ENCODE results near the gene COL15A1. TPM values are rescaled to one million over a fixed set of nuclear protein-coding genes. Genes with fewer than 3 reads are reported as not detected.

Gene COL15A1
- total RNA-seq, 3 donors from 2014 or later: 0.05 to 0.16 (median 0.10) TPM

- no peaks in the 10 kb centered on the region for H3K9me3 Mint-ChIP-seq
- no peak for ATAC-seq
- H3K27me3 Mint-ChIP-seq (ENCODE audit: low read depth): peaks cover 13% of the 10 kb centered on the region
- H3K36me3 Mint-ChIP-seq (ENCODE audit: insufficient read depth): no peaks in the 10 kb centered on the region
- H3K4me3 Mint-ChIP-seq: no peak overlapping the region
- H3K4me1 Mint-ChIP-seq (ENCODE audit: low read depth): no peaks in the 10 kb centered on the region
- DNase-seq: no peak
Measured at GRCh38 chr9:98924946-98925820, 18.5 kb upstream of the COL15A1 start.

- Mint-ChIP-seq H3K36me3 (ENCODE audit: insufficient read depth) (no peaks in the 10 kb centered on the region), H3K4me3 (no peak overlapping the region), H3K27me3 (ENCODE audit: low read depth) (peaks cover 17% of the 10 kb centered on the region), H3K4me1 (ENCODE audit: low read depth) (no peaks in the 10 kb centered on the region), H3K9me3 (no peaks in the 10 kb centered on the region)
- ATAC-seq: no peak
- no peak for DNase-seq
Measured at GRCh38 chr9:98925956-98926355, 17.8 kb upstream of the COL15A1 start.

- peaks cover 17% of the 10 kb centered on the region for H3K27me3 Mint-ChIP-seq (ENCODE audit: low read depth)
- no peak for ATAC-seq
- no peaks in the 10 kb centered on the region for H3K9me3 Mint-ChIP-seq
- H3K4me3 Mint-ChIP-seq: no peak overlapping the region
- H3K36me3 Mint-ChIP-seq (ENCODE audit: insufficient read depth): no peaks in the 10 kb centered on the region
- no peaks in the 10 kb centered on the region for H3K4me1 Mint-ChIP-seq (ENCODE audit: low read depth)
- DNase-seq: no peak
Measured at GRCh38 chr9:98927724-98928123, 16.0 kb upstream of the COL15A1 start.

GRCh38 chr9:98929071-98929470 lies 14.6 kb upstream of the COL15A1 start:
- Mint-ChIP-seq H3K4me3 (no peak overlapping the region), H3K27me3 (ENCODE audit: low read depth) (peaks cover 20% of the 10 kb centered on the region), H3K9me3 (no peaks in the 10 kb centered on the region), H3K4me1 (ENCODE audit: low read depth) (no peaks in the 10 kb centered on the region), H3K36me3 (ENCODE audit: insufficient read depth) (no peaks in the 10 kb centered on the region)
- no peak for ATAC-seq
- no peak for DNase-seq

GRCh38 chr9:98929895-98930341 lies 13.8 kb upstream of the COL15A1 start:
- no peaks in the 10 kb centered on the region for H3K36me3 Mint-ChIP-seq (ENCODE audit: insufficient read depth)
- H3K27me3 Mint-ChIP-seq (ENCODE audit: low read depth): peaks cover 22% of the 10 kb centered on the region
- H3K4me1 Mint-ChIP-seq (ENCODE audit: low read depth): no peaks in the 10 kb centered on the region
- DNase-seq (no peak), ATAC-seq (no peak)
- H3K9me3 Mint-ChIP-seq: no peaks in the 10 kb centered on the region
- H3K4me3 Mint-ChIP-seq: no peak overlapping the region

- ATAC-seq (no peak), DNase-seq (no peak)
- H3K4me3 Mint-ChIP-seq: no peak overlapping the region
- H3K4me1 Mint-ChIP-seq (ENCODE audit: low read depth): no peaks in the 10 kb centered on the region
- peaks cover 17% of the 10 kb centered on the region for H3K27me3 Mint-ChIP-seq (ENCODE audit: low read depth)
- H3K36me3 Mint-ChIP-seq (ENCODE audit: insufficient read depth): no peaks in the 10 kb centered on the region
- no peaks in the 10 kb centered on the region for H3K9me3 Mint-ChIP-seq
Measured at GRCh38 chr9:98930792-98931191, 12.9 kb upstream of the COL15A1 start.

- ATAC-seq: no peak
- DNase-seq: no peak
- no peaks in the 10 kb centered on the region for H3K36me3 Mint-ChIP-seq (ENCODE audit: insufficient read depth)
- no peak overlapping the region for H3K4me3 Mint-ChIP-seq
- H3K27me3 Mint-ChIP-seq (ENCODE audit: low read depth): peaks cover 17% of the 10 kb centered on the region
- no peaks in the 10 kb centered on the region for H3K4me1 Mint-ChIP-seq (ENCODE audit: low read depth)
- H3K9me3 Mint-ChIP-seq: no peaks in the 10 kb centered on the region
Measured at GRCh38 chr9:98931600-98932389, 11.9 kb upstream of the COL15A1 start.

- H3K4me3 Mint-ChIP-seq: no peak overlapping the region
- peaks cover 22% of the 10 kb centered on the region for H3K27me3 Mint-ChIP-seq (ENCODE audit: low read depth)
- ATAC-seq: no peak
- no peak for DNase-seq
- no peaks in the 10 kb centered on the region for H3K36me3 Mint-ChIP-seq (ENCODE audit: insufficient read depth)
- H3K9me3 Mint-ChIP-seq: no peaks in the 10 kb centered on the region
- H3K4me1 Mint-ChIP-seq (ENCODE audit: low read depth): no peaks in the 10 kb centered on the region
Measured at GRCh38 chr9:98933185-98933584, 10.5 kb upstream of the COL15A1 start.

- no peak for DNase-seq
- Mint-ChIP-seq H3K4me1 (ENCODE audit: low read depth) (no peaks in the 10 kb centered on the region), H3K9me3 (no peaks in the 10 kb centered on the region), H3K4me3 (no peak overlapping the region), H3K36me3 (ENCODE audit: insufficient read depth) (no peaks in the 10 kb centered on the region), H3K27me3 (ENCODE audit: low read depth) (peaks cover 25% of the 10 kb centered on the region)
- ATAC-seq: no peak
Measured at GRCh38 chr9:98933890-98934289, 9.8 kb upstream of the COL15A1 start.

GRCh38 chr9:98935071-98935505 lies 8.6 kb upstream of the COL15A1 start:
- Mint-ChIP-seq H3K4me1 (ENCODE audit: low read depth) (no peaks in the 10 kb centered on the region), H3K9me3 (no peaks in the 10 kb centered on the region), H3K27me3 (ENCODE audit: low read depth) (peaks cover 27% of the 10 kb centered on the region), H3K4me3 (no peak overlapping the region), H3K36me3 (ENCODE audit: insufficient read depth) (no peaks in the 10 kb centered on the region)
- DNase-seq (no peak), ATAC-seq (no peak)

GRCh38 chr9:98940276-98940675 lies 3.4 kb upstream of the COL15A1 start:
- DNase-seq: no peak
- Mint-ChIP-seq H3K4me3 (no peak overlapping the region), H3K27me3 (ENCODE audit: low read depth) (peaks cover 64% of the 10 kb centered on the region), H3K9me3 (no peaks in the 10 kb centered on the region), H3K4me1 (ENCODE audit: low read depth) (peaks cover 13% of the 10 kb centered on the region), H3K36me3 (ENCODE audit: insufficient read depth) (no peaks in the 10 kb centered on the region)
- no peak for ATAC-seq

- no peaks in the 10 kb centered on the region for H3K9me3 Mint-ChIP-seq
- no peaks in the 10 kb centered on the region for H3K36me3 Mint-ChIP-seq (ENCODE audit: insufficient read depth)
- DNase-seq (no peak), ATAC-seq (no peak)
- peaks cover 13% of the 10 kb centered on the region for H3K4me1 Mint-ChIP-seq (ENCODE audit: low read depth)
- H3K4me3 Mint-ChIP-seq: no peak overlapping the region
- H3K27me3 Mint-ChIP-seq (ENCODE audit: low read depth): peaks cover 72% of the 10 kb centered on the region
Measured at GRCh38 chr9:98941946-98942523, 1.7 kb upstream of the COL15A1 start.

- H3K9me3 Mint-ChIP-seq: no peaks in the 10 kb centered on the region
- H3K27me3 Mint-ChIP-seq (ENCODE audit: low read depth): peaks cover 73% of the 10 kb centered on the region
- peak overlapping the region; percentile 27 for H3K4me3 Mint-ChIP-seq
- ATAC-seq (no peak), DNase-seq (no peak)
- H3K4me1 Mint-ChIP-seq (ENCODE audit: low read depth): peaks cover 13% of the 10 kb centered on the region
- H3K36me3 Mint-ChIP-seq (ENCODE audit: insufficient read depth): no peaks in the 10 kb centered on the region
Measured at GRCh38 chr9:98942906-98943681, 613 bp upstream of the COL15A1 start.
